AG09319 (cell line): ENCODE measurements around the gene CGB8.

ENCODE experiments used
- DNase-seq: peaks from one replicate; pipeline ENCODE4 v3.0.0-alpha.2; 2010; ENCODE audit warnings: low read depth; ENCODE audit errors: extremely low read depth
- CTCF ChIP-seq: IDR thresholded peaks from 2 replicates; pipeline ENCODE4 v1.5.1; 2011; ENCODE audit warnings: low read depth, mild to moderate bottlenecking, inconsistent platforms, low read length, moderate library complexity

Gene CGB8

GRCh38 chr19:49004964-49005614, 43.8 kb downstream of the CGB8 start:
- no peak for TF ChIP-seq CTCF
- no peak for DNase-seq

GRCh38 chr19:49004133-49004532, 44.8 kb downstream of the CGB8 start:
- no peak for TF ChIP-seq CTCF
- DNase-seq: no peak

GRCh38 chr19:48999481-49000325, 49.2 kb downstream of the CGB8 start:
- no peak for DNase-seq
- peak; percentile 82 for TF ChIP-seq CTCF

DNA sequence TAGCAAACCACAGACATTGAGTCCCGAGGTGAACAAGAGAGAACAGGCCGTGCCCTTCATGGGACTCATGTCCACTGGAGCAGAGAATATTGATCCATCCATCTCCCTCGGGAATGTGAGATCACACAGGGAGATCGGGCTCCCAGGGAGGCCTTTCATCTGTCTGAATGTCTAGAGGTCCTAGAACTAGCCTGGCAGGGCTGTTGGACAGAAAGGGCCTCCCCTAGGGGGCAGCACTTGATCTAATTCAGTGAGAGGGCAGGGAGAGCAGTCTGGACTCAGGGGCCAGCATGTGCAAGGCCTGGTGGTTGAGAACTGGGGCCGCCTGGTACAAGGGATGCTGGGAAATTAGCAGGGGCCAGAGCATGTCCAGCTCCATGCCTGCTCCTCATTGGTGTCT, 50.9 kb downstream of the CGB8 start:
- no peak for DNase-seq
- TF ChIP-seq CTCF: peak; percentile 35
